GM12878 (cell line): ENCODE results near the gene ASGR1. TPM values are rescaled to one million over a fixed set of nuclear protein-coding genes. Genes with fewer than 3 reads are reported as not detected.

ENCODE experiments used
- ATAC-seq: fragments of 200-7000 bp; cut with Tn5 transposase; 3 replicates; pipeline ENCODE4 v1.9.1; 2020; ENCODE audit warnings: mild to moderate bottlenecking, moderate library complexity
- BruUV-seq: library from RNA; stranded (reverse); fragments of 400-500 nt; replicated peaks from 2 replicates; lab custom pipeline; 2021; lab: Mats Ljungman, UMichigan
- CTCF ChIA-PET: fragments of 300-600 bp; sonication (Branson Sonifier 250); formaldehyde crosslinking; extraction: SDS; loops from one replicate; lab custom pipeline; 2021; ENCODE audit warnings: inconsistent platforms; lab: Yijun Ruan, JAX
- POLR2A ChIA-PET: fragments of 350-600 bp; formaldehyde crosslinking; extraction: SDS; loops from one replicate; lab custom pipeline; 2021; ENCODE audit warnings: inconsistent platforms; lab: Charles Lee
- RAD21 ChIA-PET: fragments of 300-600 bp; sonication (Branson Sonifier 250); formaldehyde crosslinking; loops from one replicate; lab custom pipeline; 2023; ENCODE audit warnings: antibody characterized with exemption; ENCODE audit not compliant: unreplicated experiment; lab: Charles Lee
- SMC1A ChIA-PET: fragments of 300-600 bp; sonication (Branson Sonifier 250); formaldehyde crosslinking; loops from one replicate; lab custom pipeline; 2023; ENCODE audit not compliant: unreplicated experiment, uncharacterized antibody; lab: Charles Lee
- DNase-seq: peaks from one replicate; pipeline ENCODE4 v3.0.0-alpha.2; 2011; ENCODE audit warnings: low read depth, low spot score
- FAIRE-seq: peaks from 3 replicates; lab custom pipeline; 2011; peaks lifted over from hg19 to GRCh38; lab: Jason Lieb, UNC
- H2AFZ ChIP-seq: 2 replicates; pipeline ENCODE4 v1.6.0; 2011; ENCODE audit warnings: low read depth, low read length, control low read depth; ENCODE audit not compliant: control insufficient read depth
- H3K27ac ChIP-seq: 2 replicates; pipeline ENCODE4 v1.5.1; 2011; ENCODE audit warnings: control low read depth; ENCODE audit not compliant: control insufficient read depth, insufficient read depth
- H3K27me3 ChIP-seq, 2 experiments: replicated peaks in 1 of 2; 2 replicates each; pipeline versions ENCODE4 v1.6.0 to v1.6.1; 2011; ENCODE audit warnings: low read length in 1 of 2; ENCODE audit not compliant: control insufficient read depth in 2 of 2, insufficient read depth in 2 of 2
- H3K36me3 ChIP-seq, 2 experiments: 2 replicates each; pipeline ENCODE4 v1.5.1; 2011; ENCODE audit warnings: low read length in 1 of 2; ENCODE audit not compliant: control insufficient read depth in 2 of 2, insufficient read depth in 2 of 2
- H3K4me1 ChIP-seq: 2 replicates; pipeline ENCODE4 v1.6.1; 2011; ENCODE audit warnings: mild to moderate bottlenecking, low read length, moderate library complexity, mixed read lengths; ENCODE audit not compliant: control insufficient read depth, insufficient read depth
- H3K4me2 ChIP-seq: 2 replicates; pipeline ENCODE4 v1.6.0; 2011; ENCODE audit warnings: control low read depth; ENCODE audit not compliant: control insufficient read depth, insufficient read depth
- H3K4me3 ChIP-seq: fragments of 200-600 bp; sonication (generic); 2 replicates; pipeline ENCODE4 v1.5.1; 2016
- H3K79me2 ChIP-seq: 2 replicates; pipeline ENCODE4 v1.6.0; 2011; ENCODE audit warnings: low read length; ENCODE audit not compliant: control insufficient read depth, insufficient read depth
- H3K9ac ChIP-seq: 2 replicates; pipeline ENCODE4 v1.8.0; 2011; ENCODE audit warnings: low read length, control low read depth, mixed read lengths; ENCODE audit not compliant: control insufficient read depth, insufficient read depth
- H3K9me3 ChIP-seq: replicated peaks from 3 replicates; pipeline ENCODE4 v1.5.1; 2011; ENCODE audit warnings: mild to moderate bottlenecking, low read length; ENCODE audit not compliant: control insufficient read depth, insufficient read depth
- H4K20me1 ChIP-seq: 2 replicates; pipeline ENCODE4 v1.6.0; 2011; ENCODE audit not compliant: control insufficient read depth, insufficient read depth
- BHLHE40 ChIP-seq, 2 experiments: fragments of 450-650 bp in 1 of 2; IDR thresholded peaks; 2 replicates each; pipeline ENCODE4 v1.6.1; 2011 to 2017; ENCODE audit warnings: low read depth in 2 of 2, borderline replicate concordance in 1 of 2, improper control_type of control experiment in 1 of 2, low read length in 1 of 2, mild to moderate bottlenecking in 1 of 2
- E4F1 ChIP-seq: fragments of 450-650 bp; IDR thresholded peaks from 2 replicates; pipeline ENCODE4 v1.6.1; 2018; ENCODE audit warnings: borderline replicate concordance, mild to moderate bottlenecking; ENCODE audit not compliant: partially characterized antibody
- PAX5 ChIP-seq: IDR thresholded peaks from 2 replicates; pipeline ENCODE4 v1.6.1; 2011; ENCODE audit warnings: low read depth, low read length, borderline replicate concordance
- PBX3 ChIP-seq: IDR thresholded peaks from 2 replicates; pipeline ENCODE4 v1.6.1; 2011; ENCODE audit warnings: mild to moderate bottlenecking, low read depth, low read length, moderate library complexity; ENCODE audit not compliant: insufficient replicate concordance
- POLR2A ChIP-seq: IDR thresholded peaks from 2 replicates; pipeline ENCODE4 v1.6.1; 2011; ENCODE audit warnings: low read depth, mild to moderate bottlenecking, low read length
- REST ChIP-seq: IDR thresholded peaks from 2 replicates; pipeline ENCODE4 v1.6.1; 2012; ENCODE audit warnings: mild to moderate bottlenecking, low read depth, low read length
- USF2 ChIP-seq: IDR thresholded peaks from 2 replicates; pipeline ENCODE4 v1.6.1; 2011; ENCODE audit warnings: low read depth, low read length, improper control_type of control experiment, borderline replicate concordance
- ZNF274 ChIP-seq: IDR thresholded peaks from one replicate; pipeline ENCODE4 v1.8.0; 2011; ENCODE audit not compliant: insufficient read length, insufficient read depth
- WGBS: methylation state at CpG from one replicate; pipeline ENCODE4 v1.1.6; 2016; ENCODE audit warnings: low lambda C conversion rate; ENCODE audit not compliant: insufficient replicate concordance, insufficient coverage; ENCODE audit errors: missing lambda C conversion rate; 5-methylcytosine and 5-hydroxymethylcytosine counted together
- in situ Hi-C: fragments of 300-500 bp; cut with MboI; formaldehyde crosslinking; loops from 9 replicates; pipeline ENCODE4 v1.14.3; 2018; ENCODE audit warnings: mixed read lengths
- intact Hi-C: fragments of 100-400 bp; cut with micrococcal nuclease; formaldehyde crosslinking; loops from one replicate; pipeline ENCODE4 v1.14.2; 2022; ENCODE audit not compliant: unreplicated experiment
- polyA plus RNA-seq, 11 experiments: library from polyadenylated mRNA; depleted of rRNA in 4 of 11; unstranded in 6 of 11; stranded (reverse) in 5 of 11; fragments of >200 nt; fragmentation: Nextera tagmentation in 4 of 11; fragmentation: Illumina TruSeq in 1 of 11; extraction: Ambion mirVana in 4 of 11; extraction: Trizol in 1 of 11; gene quantifications; 1 replicate in 1 of 11; 2 replicates in 10 of 11; pipeline versions ENCODE4 v1.2.1 to v1.2.3, GENCODE V29; 2011 to 2016; ENCODE audit warnings: inconsistent platforms in 2 of 11, missing spikeins in 2 of 11, low read depth in 1 of 11
- total RNA-seq, 4 experiments: library from RNA; depleted of rRNA in 3 of 4; stranded (reverse); fragments of >200 nt in 3 of 4; fragmentation: Illumina TruSeq in 1 of 4; extraction: Trizol in 1 of 4; gene quantifications; 2 replicates each; pipeline versions ENCODE4 v1.2.1 to v1.2.3, GENCODE V29; 2013 to 2021

Gene ASGR1
- total and polyA plus RNA-seq, 10 of the 15 experiments (the other 5 are each of a cell fraction or from before 2014, with no cell fraction given), result 0.06 to 0.34 (median 0.14) TPM; not detected in 6

GRCh38 chr17:7205561-7205960 lies 26.4 kb upstream of the ASGR1 start (continued):
- TF ChIP-seq REST (no peak), POLR2A (no peak), BHLHE40 (IDR thresholded peaks at IDR 0.05; ENCODE audit: borderline replicate concordance in 1 of 2, low read depth in 2 of 2, low read length in 1 of 2) (no peak), USF2 (no peak), ZNF274 (no peak)

- POLR2A ChIA-PET, result interaction anchor here (0.5 to 0.6 kb wide), 2 partner anchors 37 to 59 kb away, joined by 4 to 6 read pairs; no protein-coding TSS in a partner anchor
- TF ChIP-seq E4F1, result peak; percentile 16
- no peak for TF ChIP-seq REST
- TF ChIP-seq PAX5, result peak; percentile 86
- peak; percentile 13 for TF ChIP-seq PBX3
Measured at GRCh38 chr17:7204828-7205461, 25.8 kb upstream of the ASGR1 start.

More at GRCh38 chr17:7204828-7205461, 25.8 kb upstream of the ASGR1 start:
- Histone ChIP-seq H3K9ac (peak overlapping the region; percentile 45), H2AFZ (peak overlapping the region; percentile 89), H3K36me3 (no peaks in the 10 kb centered on the region), H4K20me1 (no peaks in the 10 kb centered on the region), H3K4me1 (peaks cover 6% of the 10 kb centered on the region; the same call in 1 of the 2 replicates), H3K9me3 (no peaks in the 10 kb centered on the region), H3K79me2 (no peaks in the 10 kb centered on the region), H3K27me3 (no peaks in the 10 kb centered on the region), H3K27ac (peak overlapping the region; percentile 62), H3K4me2 (peak overlapping the region; percentile 88), H3K4me3 (peak overlapping the region; percentile 68)
- SMC1A ChIA-PET, result no interaction called here
- peak; percentile 97 for FAIRE-seq
- CTCF ChIA-PET, result interaction anchor here (2.0 kb wide), 1 partner anchor 16 kb away, joined by 7 read pairs; the partner anchor contains the start of genes ACADVL and DLG4
- 1% methylated on average over 34 of the region's 34 CpGs for WGBS
- DNase-seq, result peak; percentile 67
- no TSS peak for BruUV-seq
- peak; percentile 96 for ATAC-seq
- RAD21 ChIA-PET, result no interaction called here
- in situ Hi-C loops (no loop called here), intact Hi-C loops (loop anchor here (1.0 kb wide), 1 partner anchor 9 kb away; no protein-coding TSS in a partner anchor)
